CD4-positive, alpha-beta T cell treated with Interleukin-4 for 4 hours (primary cell): ENCODE measurements around the gene RGS5.

ENCODE experiments used
- DNase-seq: peaks from one replicate; pipeline ENCODE4 v3.0.0-alpha.2; 2020

RGS5 gene

DNA sequence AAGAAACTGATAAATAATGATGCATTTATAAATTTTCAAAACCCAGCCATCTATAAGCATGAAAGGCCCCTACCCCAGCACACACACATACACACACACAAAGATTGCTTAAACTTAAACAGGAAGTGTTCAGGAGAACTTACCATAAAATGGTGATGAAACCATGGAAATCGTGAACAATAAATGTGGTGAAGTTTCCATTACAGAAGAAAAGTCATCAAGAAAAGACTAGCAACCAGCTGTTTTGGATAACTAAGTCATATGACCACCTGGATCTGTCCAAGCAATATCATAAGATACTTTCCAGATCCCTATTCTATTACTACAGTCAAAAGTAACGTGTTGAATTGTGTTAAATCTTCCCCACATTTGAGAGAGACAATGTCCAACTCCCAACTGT is 24.1 kb downstream of the RGS5 start:
- DNase-seq = no peak

DNA sequence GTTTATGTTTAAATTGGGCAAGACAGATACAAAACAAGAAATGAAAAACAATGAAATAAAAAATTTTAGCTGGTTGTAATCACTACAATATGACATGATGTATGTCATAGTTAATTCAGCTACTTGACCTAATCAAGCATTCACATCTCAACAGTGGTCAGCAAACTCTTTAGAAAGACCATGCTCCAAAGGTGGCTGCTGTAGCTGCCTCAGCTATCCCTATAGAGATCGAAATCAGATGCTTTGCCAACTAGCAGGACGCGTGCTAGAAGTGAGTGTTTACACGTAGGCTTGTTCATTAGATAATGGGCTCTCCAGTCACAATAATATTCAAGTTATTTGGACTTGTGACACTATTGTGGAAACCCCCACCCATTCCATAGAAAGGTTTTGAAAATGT is 25.9 kb downstream of the RGS5 start:
- no peak for DNase-seq

DNA sequence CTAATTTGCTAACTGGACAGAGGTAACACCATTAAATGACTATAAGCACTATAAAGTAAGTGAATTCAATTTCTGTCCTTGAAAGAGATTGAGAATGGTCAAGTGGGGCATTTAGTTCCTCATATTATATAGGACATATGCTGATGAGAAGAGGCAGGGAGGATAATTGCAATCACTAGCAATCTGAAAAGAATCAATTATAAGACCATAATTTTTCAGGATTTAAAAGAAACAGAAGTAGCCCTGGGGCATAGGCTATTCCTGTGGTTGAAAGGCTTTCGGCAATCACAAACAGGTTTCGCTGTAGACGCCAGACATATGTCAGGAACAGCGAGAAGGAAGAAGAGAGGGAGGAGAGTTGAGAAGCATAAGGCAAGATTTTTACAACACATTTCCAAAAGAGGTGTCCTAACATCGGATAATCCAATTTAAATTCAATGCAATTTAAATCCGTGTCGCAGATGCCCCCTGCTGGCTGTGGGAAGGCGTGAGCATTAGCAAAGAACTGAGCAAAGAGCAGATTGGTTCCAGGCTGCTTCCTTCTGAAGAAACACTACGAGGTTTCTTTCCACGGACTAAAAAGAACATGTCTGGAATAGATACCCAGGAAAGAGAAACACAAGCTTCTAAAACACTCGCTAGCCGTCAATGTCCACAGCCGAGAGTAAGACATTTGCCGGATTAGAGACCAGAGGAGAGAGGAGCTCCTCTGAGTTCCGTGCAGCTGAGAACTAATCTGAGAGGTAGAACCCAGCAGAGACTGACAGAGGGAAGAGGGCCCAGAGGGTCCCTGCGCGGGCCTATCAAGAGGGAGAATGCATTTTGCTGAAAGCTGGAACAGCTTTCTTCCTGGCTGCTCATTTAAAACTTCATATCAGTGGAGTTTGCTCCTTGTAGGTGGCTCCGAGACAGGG is 27.9 kb downstream of the RGS5 start:
- DNase-seq = peak; percentile 23

DNA sequence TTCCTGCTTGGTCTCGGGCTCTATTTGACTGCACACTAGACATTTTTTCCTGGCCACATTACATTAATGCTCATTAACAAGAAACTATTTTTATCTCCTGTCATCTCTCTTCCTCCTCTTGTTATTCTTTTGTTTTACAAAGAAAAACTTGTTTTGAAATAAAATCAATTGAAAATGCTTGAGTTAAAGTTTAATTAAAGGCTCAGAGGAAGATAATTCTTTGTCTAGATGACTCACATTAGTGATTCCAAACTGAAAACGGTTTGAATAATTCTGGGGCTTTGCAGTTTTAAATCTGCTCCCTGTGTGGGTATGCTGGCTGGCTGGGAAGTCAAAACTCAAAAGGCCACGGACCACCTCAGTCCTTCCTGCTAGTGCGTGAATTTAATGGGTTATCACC is 29.6 kb downstream of the RGS5 start:
- no peak for DNase-seq

DNA sequence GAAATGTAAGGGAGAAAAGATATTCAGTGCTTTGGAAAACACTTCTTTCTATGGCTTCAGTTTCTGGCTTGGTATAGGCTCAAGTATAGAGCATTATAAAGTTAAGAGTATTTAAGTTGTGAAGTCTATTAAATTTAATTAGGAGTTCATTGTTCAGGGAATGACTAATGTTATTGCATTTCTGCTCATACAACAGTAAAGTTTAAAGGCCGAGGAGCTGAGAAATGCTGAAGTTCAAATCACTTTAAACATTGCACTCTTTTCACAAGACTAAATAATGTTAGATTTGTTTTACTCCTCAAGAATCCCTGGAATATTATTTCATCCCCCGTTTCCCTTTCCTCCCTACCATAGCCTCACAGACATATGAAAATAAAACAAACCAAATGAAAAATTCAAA is 30.1 kb downstream of the RGS5 start:
- DNase-seq = no peak

DNA sequence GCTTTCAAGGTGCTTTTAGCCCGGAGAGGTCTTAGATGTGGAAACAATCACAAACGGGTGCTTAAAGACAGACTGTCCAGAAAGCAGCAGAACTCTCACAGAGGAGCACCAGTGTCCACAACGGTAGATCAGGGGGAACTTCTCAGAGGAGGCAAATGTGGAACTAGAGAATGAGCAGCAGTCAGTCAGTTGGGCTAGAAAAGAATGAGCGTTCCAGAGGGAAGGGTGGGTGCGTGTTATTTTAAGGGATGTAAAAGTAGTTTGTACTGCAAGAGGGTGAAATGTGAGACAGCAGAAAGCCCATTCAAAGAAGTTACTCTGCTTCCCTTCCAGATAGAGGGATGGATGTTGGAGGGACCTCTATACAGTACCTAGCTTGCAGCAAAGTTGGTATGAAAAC is 30.9 kb downstream of the RGS5 start:
- DNase-seq = no peak

DNA sequence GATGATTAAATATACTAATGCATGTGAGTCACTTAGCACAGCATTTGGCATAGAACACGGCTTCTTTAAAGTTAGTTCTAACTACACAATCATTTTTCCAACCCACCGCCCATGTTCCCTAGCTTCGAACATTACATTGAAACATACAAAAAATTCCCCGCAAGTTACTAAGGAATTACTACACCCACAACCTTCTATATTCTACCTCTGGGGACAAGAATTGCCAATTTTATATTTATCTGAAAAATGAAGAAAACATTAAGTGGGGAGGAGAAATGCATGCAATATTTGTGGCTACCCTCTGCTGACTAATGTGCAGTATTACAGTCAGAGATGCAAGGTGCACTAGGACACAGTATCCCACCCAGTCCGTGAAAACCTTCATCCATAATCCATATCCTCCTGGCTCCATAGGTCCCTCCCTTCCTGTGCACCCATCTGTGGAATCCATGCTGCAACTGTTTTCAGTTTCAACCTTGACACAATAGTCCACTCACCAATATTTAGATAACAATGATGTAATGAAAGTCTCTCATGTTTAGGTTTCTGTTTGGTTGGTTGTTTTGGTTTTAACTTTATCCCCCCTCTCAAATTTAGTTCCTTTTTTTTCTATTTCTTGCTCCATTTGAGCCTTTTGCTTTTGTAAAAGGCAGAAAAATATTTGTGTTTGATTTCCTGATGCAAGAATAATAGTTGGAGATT is 31.6 kb downstream of the RGS5 start:
- no peak for DNase-seq

DNA sequence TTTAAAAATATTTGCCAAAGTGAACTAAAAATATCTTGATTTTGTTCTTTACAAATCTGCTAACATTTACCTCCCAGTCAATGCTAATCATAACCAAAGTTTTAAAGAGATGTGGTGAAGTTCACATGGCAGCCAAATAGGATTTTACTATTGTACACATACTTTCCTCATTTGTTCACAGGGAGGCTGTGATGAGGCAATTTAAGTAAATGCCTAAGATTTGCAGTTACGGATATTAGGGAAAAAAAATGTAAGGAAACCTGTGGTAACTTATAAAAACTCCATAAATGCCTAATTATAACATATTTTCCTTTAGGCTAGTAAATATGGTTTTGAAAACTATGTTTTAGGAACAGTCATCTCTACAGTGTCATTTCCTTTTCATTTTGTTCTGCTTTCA is 32.4 kb downstream of the RGS5 start:
- DNase-seq = no peak

DNA sequence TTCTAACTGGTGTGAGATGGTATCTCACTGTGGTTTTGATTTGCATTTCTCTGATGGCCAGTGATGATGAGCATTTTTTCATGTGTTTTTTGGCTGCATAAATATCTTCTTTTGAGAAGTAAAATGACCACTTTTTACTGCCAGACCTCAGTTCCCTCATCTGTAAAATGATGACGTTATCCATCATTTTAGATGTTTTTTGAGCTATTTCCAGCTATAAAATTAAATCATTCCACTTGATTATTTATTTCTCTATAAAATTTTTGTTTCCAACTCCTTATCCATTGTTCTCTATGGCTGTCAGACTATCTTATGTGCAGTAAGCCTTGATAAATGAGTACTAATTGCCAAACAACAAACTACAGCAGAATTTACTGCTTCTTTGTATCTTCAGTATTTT is 33.2 kb downstream of the RGS5 start:
- no peak for DNase-seq

DNA sequence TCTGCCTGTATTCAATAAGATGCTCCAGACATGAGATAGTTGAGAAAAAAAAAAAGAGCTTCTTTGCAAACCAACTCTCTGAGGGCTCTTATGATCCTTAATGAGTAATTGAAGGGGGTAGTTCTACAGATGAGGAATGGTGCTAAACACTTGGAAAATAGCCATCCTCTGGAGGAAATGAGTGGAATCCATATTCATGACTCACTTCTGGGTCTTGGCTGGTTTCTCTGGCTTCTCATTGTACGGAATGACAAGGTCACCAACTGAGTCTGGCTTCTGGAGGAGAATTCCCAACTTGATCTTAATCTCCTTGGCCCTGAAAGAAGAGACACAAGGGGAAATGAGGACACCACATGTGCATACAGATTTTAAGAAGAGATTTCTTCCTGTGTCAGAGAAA is 34.7 kb downstream of the RGS5 start:
- DNase-seq = no peak

DNA sequence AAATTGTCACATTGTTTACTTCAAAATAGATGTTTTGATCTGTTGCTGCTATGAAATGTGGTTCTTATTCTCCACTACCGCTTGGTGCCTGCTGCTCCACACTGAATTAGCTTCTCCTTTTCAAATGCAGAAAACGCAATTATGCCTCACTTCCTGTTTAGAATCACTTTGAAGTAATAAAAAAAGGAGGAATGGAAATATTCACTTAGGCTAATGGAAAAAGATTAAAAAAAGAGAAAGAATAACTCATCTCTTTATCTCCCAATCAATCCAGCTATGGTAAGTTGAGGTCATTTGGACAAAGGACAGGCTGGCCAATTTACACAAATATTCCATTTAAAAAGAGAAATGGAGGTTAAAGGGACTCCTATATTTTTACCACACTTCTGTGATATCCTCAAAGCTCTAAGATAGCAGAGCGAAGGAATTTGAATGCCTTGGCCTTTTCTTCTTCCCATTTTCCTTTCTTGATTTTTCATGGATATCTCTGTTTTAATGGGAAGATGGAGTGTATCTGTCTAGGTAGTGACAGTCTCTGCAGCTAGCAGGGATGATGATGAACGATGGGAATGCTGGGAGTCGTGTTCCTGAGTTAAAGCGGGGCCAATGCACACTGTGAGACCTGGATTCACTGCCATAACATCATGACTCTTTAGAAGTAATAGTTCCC is 35.7 kb downstream of the RGS5 start:
- no peak for DNase-seq

DNA sequence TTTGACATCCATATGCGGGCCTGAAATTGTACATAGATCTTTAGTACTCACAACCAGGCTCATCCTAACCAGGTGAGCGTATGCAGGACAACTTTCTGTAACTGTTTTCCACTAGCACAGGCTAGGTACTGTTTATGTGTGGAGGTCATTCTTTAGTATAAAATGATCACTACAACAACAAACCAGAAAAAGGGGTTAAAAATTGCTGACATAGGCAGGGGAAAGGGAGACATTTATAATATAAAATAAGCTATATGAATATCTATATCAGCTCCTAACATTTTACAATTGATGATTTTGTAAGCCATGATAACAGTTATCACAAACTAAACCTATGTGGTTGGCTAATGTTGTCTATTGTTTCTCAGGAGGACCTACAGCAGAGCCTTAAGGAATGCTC is 37.6 kb downstream of the RGS5 start:
- no peak for DNase-seq

DNA sequence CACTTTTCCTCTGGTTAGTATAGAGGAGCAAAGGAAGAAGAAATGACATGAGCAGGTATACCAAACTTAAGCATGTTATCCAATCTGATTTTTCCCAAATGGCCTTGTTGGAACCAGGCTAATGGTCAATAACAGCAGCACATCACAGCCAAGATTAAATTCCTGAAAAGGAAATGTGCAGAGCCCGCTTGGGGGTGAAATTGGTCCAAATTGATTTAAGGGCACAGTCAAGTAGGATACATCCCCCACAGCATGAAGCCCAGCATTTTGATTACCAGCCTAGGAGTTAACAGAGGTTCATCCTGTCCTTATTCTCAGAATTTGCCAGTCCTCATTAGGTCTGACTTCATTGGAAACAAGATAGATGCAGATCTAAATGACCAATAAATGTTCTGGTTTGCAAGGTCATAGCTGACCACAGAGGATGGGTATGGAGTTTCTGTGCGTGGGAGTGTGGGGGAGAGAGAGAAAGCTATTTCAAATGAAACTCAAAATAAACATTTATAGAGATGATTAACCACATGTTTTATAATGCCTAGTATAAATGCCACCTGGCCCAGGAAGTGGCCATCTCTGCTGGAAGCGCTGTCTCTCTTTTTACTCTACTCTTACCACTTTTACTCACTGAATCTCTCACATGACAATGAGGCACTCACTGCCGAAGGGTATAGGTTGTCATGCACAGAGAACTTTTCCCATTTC is 38.7 kb downstream of the RGS5 start:
- DNase-seq = no peak

DNA sequence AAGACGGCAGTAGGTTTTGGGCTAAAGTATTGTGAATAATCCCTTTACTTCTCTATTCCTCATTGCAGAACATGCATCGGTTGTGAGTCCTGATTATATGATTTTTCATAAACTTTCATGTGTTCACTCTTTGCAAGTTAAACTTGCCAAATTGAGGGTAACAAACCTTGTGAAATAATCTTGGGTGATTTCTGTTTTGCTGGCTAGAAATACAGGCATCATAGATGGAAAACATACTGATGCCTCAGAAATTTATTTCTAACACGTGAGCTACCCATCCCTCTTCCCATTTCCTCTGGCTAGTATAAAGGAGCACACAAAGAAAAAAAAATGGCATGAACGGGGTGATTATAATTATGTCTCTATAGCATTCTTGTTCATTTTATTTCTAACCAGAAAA is 39.6 kb downstream of the RGS5 start:
- DNase-seq = no peak

DNA sequence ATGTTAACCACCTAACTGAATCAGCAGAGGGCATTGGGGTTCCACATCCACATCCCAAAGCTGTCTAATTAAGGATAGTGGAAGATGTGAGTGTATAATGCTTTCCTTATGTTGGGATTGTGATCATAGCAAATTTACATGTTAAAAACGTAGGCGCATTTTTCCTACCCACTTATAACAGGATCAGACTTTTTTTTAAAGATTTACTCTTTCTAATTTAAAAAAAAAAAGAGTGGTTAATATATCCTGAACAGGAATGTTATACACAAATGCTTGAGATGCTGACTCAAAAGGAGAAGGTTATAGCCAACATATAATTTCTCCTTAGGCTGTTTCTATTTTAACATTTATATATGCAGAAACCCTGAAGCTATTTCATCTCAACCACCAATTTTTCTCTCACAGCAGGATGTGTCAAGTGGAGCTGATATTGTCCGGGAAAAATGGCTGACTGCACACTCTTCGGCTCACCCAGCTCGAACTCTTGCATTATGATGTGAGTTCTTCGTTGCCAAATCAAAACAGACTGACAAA is 40.3 kb downstream of the RGS5 start:
- DNase-seq = no peak

DNA sequence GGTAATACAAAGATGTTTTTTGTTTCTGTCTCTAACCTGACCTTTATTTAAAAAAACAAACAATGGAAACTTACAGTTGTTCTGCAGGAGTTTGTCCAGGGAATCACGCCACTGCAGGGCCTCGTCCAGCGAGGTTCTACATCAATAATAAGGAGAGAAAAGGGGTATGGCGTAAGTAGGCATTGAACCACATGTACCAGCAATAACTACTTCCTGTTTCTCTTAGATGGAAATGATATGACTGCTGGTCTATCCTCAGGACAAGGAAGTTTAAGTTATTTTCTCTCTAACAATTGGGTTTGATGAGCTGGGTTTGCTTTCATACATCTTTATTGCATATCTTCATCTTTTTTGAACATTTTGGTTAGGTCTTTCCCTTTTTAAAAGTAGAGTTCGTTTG is 40.9 kb downstream of the RGS5 start:
- DNase-seq = no peak

DNA sequence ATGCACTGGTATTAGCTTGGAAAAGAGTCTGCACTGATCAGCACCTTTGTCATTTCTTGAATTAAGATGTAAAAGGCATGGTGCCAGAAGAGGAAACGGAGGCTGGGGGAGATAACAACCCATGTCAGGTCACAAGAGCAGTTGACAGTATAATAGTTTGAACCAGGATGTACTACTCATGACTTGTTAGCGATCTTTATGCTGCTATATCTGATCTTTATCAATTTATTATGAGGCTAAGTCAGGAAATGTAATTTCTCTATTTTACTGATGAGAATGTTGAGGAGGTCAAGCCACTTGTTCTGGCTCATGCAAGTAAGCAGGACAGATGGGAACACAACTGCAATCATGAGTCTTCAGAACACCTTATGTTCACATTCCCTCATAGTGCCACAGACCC is 41.4 kb downstream of the RGS5 start:
- DNase-seq = no peak

DNA sequence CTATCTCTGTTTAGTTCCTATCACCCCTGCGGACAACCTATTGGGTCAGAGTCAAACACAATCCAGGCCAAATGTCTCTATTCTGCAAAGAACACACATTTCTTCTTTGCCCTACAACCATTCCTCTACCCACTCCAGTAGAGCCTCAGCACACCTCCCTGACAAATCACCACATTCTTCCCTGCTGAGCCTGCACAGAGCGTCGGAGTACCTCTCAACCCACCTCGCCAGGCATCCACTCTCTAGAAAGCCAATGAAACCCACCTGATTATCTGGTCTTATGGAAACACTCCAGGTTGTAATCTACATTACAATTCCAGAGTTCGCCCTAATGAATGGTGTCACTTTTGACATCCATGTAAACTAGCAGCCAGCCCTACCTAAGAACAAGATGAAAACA is 47.1 kb downstream of the RGS5 start:
- no peak for DNase-seq

DNA sequence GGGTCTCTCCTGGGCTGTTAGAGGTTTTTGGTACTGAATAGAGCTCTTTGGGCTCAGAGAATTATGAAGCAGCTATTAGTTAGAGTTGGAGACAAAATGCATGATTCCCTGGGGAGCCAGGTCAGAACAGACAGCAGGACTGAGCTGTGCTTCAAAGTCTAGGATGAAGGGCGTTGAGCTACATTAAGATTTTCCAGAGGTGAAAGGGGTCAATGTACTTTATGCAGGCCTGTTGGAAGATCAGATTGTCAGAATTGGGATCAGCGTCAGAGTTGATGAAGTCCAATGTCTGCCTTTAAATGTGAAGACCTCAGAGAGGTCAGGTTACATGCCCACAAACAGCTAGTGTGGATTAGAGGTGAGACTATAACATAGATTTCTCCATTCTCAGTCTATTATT is 53.8 kb downstream of the RGS5 start:
- DNase-seq = no peak

DNA sequence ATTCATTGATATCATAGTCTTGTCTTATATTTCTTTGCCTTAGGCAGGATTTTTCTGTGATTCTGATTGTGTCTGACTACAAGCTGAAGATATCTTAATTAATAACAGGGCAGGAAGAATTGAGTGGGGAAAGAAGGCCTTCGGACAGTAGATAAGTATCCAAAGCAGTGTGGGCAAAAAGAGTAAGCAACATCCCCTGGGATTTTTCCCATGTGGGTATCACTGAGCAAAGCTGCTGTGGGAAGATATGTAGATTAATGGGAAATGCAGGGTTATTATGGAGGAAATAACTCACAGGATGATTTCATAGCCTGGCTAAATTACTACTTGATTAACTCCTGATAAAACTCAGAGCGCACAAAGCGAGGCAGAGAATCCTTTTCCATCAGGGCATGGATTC is 55.7 kb downstream of the RGS5 start:
- no peak for DNase-seq

DNA sequence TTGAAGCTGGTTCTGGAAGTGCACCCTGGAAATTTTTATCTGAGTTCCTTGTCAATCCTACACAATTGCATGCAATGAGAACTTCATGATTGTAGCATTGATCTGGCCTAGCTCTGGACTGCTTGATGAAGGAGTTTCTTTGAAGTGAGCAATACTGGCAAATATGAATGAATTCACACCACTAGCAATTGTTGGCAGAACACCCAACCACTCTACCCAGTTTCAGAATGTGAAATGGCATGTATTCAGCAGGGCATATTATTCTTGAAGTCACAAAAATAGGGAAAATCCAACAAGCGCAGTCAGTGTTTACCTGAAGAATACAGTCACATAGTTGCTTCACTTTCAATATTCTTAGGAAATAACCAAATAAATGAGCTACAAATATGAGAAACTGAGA is 57.3 kb downstream of the RGS5 start:
- DNase-seq = no peak

DNA sequence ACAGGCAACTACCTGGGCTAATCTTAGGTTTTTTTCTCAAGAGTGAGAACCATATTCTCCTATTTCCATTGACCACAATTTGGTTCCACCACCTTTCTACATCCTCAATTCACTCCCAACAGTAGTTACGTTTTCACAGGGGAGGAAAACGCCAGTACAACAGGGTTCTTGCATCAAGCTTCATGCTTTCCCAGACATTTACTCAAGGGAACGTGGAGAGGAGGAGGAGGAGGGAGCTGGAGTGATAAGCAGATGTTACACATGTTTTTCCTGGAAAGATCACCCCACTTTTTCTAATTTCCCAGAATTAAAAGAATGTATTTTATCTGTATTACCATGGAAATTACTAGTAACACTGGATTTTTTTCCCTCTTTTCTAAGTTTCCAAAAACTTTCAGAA is 58.3 kb downstream of the RGS5 start:
- DNase-seq = no peak

DNA sequence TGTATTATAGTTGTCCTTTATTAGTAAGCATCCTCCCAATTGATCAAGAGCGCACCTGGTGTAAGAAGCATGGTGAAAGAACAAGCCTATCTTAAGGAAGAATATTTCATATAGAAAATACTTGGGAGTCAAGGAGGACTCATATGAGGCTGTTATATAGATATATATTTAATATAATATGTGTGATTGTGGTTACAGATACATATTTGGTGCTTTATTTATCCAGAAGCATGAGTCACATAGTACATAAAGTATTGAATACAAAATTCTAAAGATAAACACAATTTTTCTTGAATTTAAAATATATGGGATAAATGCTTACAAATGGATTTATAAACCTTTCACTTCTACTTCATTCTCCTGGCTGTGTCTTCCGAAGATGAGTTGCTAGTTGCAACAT is 60.6 kb downstream of the RGS5 start:
- DNase-seq = no peak
